Measurements from ENCODE around the gene WDR48. TPM values are rescaled to one million over a fixed set of nuclear protein-coding genes. Genes with fewer than 3 reads are reported as not detected.

The WDR48 gene
- polyA plus RNA-seq, 1 experiment, result 20.1 TPM

DNA sequence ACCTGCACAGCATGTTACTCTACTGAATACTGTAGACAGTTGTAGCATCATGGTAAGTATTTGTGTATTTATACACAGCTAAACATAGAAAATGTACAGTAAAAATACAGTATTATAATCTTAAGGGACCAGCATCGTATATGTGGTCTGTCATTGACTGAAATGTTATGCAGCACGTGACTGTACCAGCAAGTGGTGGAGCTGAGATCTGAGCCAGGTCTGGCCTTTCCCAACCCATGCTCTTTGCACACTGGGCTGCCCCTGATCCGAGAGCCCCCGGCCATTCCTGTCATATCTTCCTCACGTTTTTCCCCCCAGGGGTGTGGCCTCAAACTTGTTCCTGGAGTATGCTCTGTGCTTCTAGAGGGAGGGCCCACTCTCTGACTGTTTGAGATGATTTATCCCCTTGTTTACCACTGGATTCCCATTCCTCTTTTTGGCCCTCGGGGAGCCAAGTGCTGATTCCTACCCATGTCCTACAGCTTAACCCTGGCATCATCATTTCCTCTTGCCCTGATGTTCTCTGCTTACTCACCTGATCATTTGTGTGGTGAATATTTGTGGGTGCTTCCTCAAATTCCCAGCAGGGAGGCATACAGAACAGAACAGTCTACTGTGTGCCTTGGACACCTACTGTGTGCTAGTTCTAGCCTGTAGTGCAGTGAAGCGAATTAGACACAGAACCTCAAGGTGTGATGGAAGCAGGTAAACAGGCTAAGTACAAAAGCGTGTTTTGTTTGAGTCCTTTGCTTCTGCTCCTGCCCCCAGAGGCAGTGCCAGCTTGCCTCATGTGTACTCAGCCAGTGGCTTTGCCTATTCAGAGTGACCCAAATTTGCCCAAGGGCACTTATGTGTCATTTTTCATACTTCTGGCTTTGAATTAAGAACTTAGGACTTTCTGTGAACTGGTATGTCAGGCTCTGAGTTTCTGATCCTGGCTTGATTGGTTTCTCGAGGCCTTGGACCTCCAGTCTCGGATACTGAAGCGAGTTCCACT, 80.6 kb downstream of the WDR48 start:
- H3K36me3 ChIP-seq (ENCODE audit: control insufficient read depth, insufficient read depth, low read length), result no peaks in the 10 kb centered on the region
- TF ChIP-seq, protein P1, sequence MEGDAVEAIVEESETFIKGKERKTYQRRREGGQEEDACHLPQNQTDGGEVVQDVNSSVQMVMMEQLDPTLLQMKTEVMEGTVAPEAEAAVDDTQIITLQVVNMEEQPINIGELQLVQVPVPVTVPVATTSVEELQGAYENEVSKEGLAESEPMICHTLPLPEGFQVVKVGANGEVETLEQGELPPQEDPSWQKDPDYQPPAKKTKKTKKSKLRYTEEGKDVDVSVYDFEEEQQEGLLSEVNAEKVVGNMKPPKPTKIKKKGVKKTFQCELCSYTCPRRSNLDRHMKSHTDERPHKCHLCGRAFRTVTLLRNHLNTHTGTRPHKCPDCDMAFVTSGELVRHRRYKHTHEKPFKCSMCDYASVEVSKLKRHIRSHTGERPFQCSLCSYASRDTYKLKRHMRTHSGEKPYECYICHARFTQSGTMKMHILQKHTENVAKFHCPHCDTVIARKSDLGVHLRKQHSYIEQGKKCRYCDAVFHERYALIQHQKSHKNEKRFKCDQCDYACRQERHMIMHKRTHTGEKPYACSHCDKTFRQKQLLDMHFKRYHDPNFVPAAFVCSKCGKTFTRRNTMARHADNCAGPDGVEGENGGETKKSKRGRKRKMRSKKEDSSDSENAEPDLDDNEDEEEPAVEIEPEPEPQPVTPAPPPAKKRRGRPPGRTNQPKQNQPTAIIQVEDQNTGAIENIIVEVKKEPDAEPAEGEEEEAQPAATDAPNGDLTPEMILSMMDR (IDR thresholded peaks at IDR 0.05; ENCODE audit: insufficient read depth, low read depth, low read length), result no peak
- H3K4me3 ChIP-seq (ENCODE audit: low read depth, low read length), result no peak overlapping the region
- no peak for DNase-seq (ENCODE audit: low read depth)
- ChIA-PET CTCF (interaction anchor here (1.1 to 11.2 kb wide), 4 partner anchors 14 to 159 kb away, joined by 3 to 300 read pairs (median 35); no protein-coding TSS in a partner anchor), POLR2A (no interaction called here)
- no peaks in the 10 kb centered on the region for H3K27me3 ChIP-seq (ENCODE audit: control insufficient read depth, insufficient read depth, low read length)

DNA sequence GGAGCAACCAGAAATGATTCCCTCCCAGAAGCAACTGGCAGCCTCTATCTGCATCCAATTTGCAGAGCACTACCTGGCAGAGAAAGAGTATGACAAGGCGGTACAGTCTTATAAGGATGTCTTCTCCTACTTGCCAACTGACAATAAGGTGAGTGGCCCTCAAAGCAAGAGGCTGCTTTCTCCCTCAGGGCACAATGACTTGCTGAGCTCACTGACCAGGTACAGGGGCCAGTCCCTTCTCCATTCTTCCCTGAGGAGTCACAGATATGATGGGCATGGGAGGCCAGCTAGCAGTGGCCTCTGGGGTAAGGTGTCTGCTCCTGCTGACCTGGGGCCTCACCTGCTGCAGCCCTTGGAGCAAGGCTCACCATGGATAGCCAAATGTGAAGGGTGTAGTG, 81.3 kb downstream of the WDR48 start:
- TF ChIP-seq, protein P1 (IDR thresholded peaks at IDR 0.05; ENCODE audit: insufficient read depth, low read depth, low read length), result no peak
- Histone ChIP-seq H3K27me3 (ENCODE audit: control insufficient read depth, insufficient read depth, low read length) (no peaks in the 10 kb centered on the region), H3K4me3 (ENCODE audit: low read depth, low read length) (no peak overlapping the region), H3K36me3 (ENCODE audit: control insufficient read depth, insufficient read depth, low read length) (no peaks in the 10 kb centered on the region; the same call in 1 of the 2 replicates)
- POLR2A ChIA-PET, result no interaction called here
- DNase-seq (ENCODE audit: low read depth), result no peak
- CTCF ChIA-PET, result interaction anchor here (1.1 to 10.2 kb wide), 4 partner anchors 13 to 159 kb away, joined by 3 to 66 read pairs (median 6); no protein-coding TSS in a partner anchor

DNA sequence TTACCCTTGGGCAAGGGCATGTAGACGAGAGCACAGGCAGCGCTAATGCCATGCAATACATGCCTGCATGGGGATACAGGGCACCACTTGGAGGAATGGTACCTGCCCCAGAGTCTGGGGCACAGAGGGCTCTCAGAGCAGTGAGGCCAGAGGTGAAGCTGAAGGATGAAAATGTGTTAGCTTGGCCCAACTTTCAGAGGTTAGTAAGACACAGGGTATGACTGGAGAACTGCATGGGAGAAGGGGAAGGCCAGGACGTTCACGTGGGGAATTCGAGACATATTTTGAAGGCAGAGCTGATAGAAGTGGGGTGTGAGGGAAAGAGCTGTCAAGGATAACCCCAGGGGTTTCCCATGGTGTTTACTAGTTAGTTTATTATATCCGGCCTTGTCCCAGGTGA, 82.0 kb downstream of the WDR48 start:
- ChIA-PET CTCF (interaction anchor here (0.8 to 10.2 kb wide), 7 partner anchors 10 to 158 kb away, joined by 3 to 66 read pairs (median 3); partner anchors contain the start of gene XIRP1), POLR2A (no interaction called here)
- Histone ChIP-seq H3K36me3 (ENCODE audit: control insufficient read depth, insufficient read depth, low read length) (peaks cover 2% of the 10 kb centered on the region; the same call in 1 of the 2 replicates), H3K4me3 (ENCODE audit: low read depth, low read length) (no peak overlapping the region), H3K27me3 (ENCODE audit: control insufficient read depth, insufficient read depth, low read length) (no peaks in the 10 kb centered on the region)
- DNase-seq (ENCODE audit: low read depth), result no peak
- TF ChIP-seq, protein P1 (IDR thresholded peaks at IDR 0.05; ENCODE audit: insufficient read depth, low read depth, low read length), result no peak

DNA sequence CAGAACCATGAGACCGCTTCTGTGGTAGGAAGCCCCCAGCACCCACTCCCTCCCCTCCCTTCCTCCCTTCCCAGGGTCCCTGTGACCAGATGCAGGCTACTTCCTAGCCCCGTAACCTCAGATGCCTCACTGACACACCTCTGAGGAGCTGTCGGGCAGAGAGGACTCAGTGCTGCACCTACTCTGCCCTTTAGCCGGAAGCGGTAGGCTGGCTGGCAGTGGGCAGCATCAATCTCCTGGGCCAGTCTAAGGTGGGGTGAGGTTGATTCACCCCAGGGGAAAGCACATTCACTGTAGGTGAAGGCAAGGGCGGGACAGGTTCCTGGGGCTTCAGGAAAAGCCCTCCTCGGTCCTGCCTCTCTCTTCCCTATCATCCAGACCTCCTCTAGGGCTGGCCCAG, 82.5 kb downstream of the WDR48 start:
- Histone ChIP-seq H3K27me3 (ENCODE audit: control insufficient read depth, insufficient read depth, low read length) (no peaks in the 10 kb centered on the region), H3K4me3 (ENCODE audit: low read depth, low read length) (no peak overlapping the region), H3K36me3 (ENCODE audit: control insufficient read depth, insufficient read depth, low read length) (peaks cover 2% of the 10 kb centered on the region; the same call in 1 of the 2 replicates)
- DNase-seq (ENCODE audit: low read depth), result no peak
- CTCF ChIA-PET, result interaction anchor here (0.8 to 10.2 kb wide), 6 partner anchors 10 to 157 kb away, joined by 3 to 66 read pairs (median 4); partner anchors contain the start of gene XIRP1
- POLR2A ChIA-PET, result no interaction called here
- TF ChIP-seq, protein P1 (IDR thresholded peaks at IDR 0.05; ENCODE audit: insufficient read depth, low read depth, low read length), result no peak

DNA sequence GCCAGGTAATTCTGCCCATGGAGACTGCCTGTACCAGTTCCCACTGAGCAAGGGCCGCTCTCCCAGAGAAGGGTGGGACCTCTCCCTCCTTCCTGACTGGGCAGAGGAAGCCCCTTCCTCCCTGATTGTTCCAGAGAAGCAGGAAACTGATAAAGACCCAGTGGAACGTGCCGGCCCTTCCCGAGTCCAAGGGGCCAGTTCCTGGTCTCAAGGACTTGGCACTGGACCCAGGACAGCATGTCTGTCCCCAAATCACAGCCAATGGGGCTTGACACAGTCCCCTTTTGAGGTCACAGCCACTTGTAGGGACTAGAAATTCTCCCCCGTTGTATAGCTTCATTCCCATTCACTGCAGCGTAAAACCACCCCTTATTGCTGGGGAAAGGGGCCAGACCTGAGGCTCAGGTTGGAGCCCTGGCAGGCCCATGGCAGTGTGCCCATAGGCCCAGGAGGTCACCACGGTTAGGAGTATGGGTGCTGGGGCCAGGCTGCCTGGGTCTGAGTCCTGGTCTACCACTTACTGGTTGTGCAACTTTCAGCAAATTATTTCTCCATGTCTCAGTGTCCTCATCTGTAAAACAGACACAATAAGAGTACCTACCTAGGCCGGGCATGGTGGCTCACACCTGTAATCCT, 83.5 kb downstream of the WDR48 start:
- ChIA-PET CTCF (interaction anchor here (2.0 to 2.8 kb wide), 2 partner anchors 9 to 153 kb away, joined by 8 to 20 read pairs; no protein-coding TSS in a partner anchor), POLR2A (no interaction called here)
- Histone ChIP-seq H3K27me3 (ENCODE audit: control insufficient read depth, insufficient read depth, low read length) (no peaks in the 10 kb centered on the region), H3K4me3 (ENCODE audit: low read depth, low read length) (no peak overlapping the region), H3K36me3 (ENCODE audit: control insufficient read depth, insufficient read depth, low read length) (peaks cover 5% of the 10 kb centered on the region)
- no peak for DNase-seq (ENCODE audit: low read depth)
- TF ChIP-seq, protein P1 (IDR thresholded peaks at IDR 0.05; ENCODE audit: insufficient read depth, low read depth, low read length), result no peak
